ENCODE data around the gene SHLD1. TPM values are rescaled to one million over a fixed set of nuclear protein-coding genes. Genes with fewer than 3 reads are reported as not detected.
"Not testable (repeated sequence)": the region's sequence is repeated elsewhere in the genome, so short reads cannot be mapped to it uniquely, and the experiment has no call there.

SHLD1 gene
- total RNA-seq, 4 donors from 2014 or later: 1.7 to 4.2 (median 3.4) TPM

DNA sequence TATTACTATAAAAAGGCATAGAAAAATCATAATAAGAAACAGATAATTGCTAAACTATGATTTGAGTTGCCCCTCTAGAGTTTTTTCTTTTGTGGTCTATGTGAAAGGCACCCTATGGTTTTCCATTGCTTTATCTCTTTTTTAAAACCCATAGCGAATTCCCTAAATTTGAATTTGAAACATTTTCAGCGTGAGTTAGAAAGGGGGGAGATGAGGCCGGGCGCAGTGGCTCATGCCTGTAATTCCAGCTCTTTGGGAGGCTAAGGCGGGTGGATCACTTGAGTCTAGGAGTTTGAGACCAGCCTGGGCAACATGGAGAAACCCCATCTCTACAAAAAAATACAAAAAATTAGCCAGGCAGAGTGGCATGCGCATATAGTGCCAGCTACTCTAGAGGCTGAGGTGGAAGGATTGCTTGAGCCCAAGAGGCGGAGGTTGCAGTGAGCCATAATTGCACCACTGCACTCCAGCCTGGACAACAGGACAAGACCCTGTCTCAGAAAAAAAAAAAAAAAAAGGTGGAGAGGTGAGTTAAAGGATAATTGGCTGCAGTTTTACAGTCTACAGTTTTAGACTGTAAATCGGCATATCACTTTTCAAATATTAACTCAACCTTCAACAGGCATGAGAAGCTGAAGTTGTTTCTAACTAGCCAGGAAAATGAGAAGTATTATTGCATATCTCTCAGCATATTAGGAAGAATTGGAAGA lies 46.3 kb downstream of the SHLD1 start:
- 92 to 94% methylated on average over 8 of the region's 8 CpGs for WGBS, 2 donors
- no peak for TF ChIP-seq POLR2A (IDR thresholded peaks at IDR 0.05)
- TF ChIP-seq, protein P1, sequence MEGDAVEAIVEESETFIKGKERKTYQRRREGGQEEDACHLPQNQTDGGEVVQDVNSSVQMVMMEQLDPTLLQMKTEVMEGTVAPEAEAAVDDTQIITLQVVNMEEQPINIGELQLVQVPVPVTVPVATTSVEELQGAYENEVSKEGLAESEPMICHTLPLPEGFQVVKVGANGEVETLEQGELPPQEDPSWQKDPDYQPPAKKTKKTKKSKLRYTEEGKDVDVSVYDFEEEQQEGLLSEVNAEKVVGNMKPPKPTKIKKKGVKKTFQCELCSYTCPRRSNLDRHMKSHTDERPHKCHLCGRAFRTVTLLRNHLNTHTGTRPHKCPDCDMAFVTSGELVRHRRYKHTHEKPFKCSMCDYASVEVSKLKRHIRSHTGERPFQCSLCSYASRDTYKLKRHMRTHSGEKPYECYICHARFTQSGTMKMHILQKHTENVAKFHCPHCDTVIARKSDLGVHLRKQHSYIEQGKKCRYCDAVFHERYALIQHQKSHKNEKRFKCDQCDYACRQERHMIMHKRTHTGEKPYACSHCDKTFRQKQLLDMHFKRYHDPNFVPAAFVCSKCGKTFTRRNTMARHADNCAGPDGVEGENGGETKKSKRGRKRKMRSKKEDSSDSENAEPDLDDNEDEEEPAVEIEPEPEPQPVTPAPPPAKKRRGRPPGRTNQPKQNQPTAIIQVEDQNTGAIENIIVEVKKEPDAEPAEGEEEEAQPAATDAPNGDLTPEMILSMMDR (IDR thresholded peaks at IDR 0.05): no peak

DNA sequence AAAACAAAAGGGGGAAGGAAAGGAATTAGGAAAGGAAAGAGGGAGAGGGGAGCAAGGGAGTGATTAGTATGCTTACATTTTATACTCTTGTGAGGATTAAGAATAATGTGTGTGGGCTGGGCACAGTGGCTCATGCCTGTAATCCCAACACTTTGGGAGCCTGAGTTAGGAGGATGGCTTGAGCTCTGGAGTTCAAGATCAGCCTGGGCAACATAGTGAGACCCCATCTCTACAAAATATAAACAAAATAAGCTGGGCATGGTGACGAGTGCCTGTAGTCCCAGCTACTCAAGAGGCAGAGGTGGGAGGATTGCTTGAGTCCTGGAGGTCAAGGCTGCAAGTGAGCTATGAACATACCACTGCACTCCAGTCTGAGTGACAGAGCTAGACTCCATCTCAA lies 47.0 kb downstream of the SHLD1 start:
- no peak overlapping the region for H3K4me3 ChIP-seq (ENCODE audit: low read depth, poor library complexity, severe bottlenecking)
- WGBS, 2 donors: 87 to 88% methylated on average over 1 of the region's 1 CpG
- intact Hi-C loops (cut with DNase I; ENCODE audit: low total_unique reads): no loop called here
- TF ChIP-seq, protein P1 (IDR thresholded peaks at IDR 0.05): no peak
- TF ChIP-seq POLR2A (IDR thresholded peaks at IDR 0.05): no peak
- peak in 1 of 2 donors; percentile 40 for DNase-seq (ENCODE audit: low spot score in 2 of 2)

More for the DNA sequence above, 46.3 kb downstream of the SHLD1 start:
- no peak overlapping the region for H3K4me3 ChIP-seq (ENCODE audit: low read depth, poor library complexity, severe bottlenecking)
- intact Hi-C loops (cut with DNase I; ENCODE audit: low total_unique reads): no loop called here
- peak in 1 of 2 donors; percentile 71 for DNase-seq (ENCODE audit: low spot score in 2 of 2)

DNA sequence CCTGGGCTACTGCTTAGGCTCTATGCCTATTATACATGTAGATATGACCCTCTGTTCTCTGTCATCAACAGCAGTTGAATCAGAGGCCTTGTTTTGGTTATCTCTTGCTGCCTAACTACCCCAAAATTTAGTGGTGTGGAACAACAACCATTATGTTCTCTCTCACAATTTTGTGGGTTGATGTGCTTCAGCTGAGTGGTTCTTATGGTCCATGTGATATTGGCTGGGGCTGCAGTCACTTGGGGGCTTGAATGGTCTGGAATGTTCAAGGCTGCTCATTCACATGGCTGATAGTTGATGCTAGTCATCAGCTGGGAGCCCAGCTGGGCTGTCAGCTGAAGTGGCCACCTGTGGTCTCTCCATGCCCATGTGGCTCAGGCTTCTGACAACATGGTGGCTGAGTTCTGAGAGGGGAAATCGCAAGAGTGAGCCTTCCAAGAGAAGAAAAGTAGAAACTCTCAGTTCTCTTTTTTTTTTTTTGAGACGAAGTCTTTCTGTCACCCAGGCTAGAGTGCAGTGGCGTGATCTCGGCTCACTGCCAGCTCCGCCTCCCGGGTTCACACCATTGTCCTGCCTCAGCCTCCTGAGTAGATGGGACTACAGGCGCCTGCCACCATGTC lies 47.8 kb downstream of the SHLD1 start:
- intact Hi-C loops (cut with DNase I; ENCODE audit: low total_unique reads): no loop called here
- TF ChIP-seq, protein P1 (IDR thresholded peaks at IDR 0.05): no peak
- TF ChIP-seq POLR2A (IDR thresholded peaks at IDR 0.05): no peak
- no peak overlapping the region for H3K4me3 ChIP-seq (ENCODE audit: low read depth, poor library complexity, severe bottlenecking)
- peak in 1 of 2 donors; percentile 63 for DNase-seq (ENCODE audit: low spot score in 2 of 2)
- WGBS, 2 donors: 71 to 74% methylated on average over 7 of the region's 7 CpGs

DNA sequence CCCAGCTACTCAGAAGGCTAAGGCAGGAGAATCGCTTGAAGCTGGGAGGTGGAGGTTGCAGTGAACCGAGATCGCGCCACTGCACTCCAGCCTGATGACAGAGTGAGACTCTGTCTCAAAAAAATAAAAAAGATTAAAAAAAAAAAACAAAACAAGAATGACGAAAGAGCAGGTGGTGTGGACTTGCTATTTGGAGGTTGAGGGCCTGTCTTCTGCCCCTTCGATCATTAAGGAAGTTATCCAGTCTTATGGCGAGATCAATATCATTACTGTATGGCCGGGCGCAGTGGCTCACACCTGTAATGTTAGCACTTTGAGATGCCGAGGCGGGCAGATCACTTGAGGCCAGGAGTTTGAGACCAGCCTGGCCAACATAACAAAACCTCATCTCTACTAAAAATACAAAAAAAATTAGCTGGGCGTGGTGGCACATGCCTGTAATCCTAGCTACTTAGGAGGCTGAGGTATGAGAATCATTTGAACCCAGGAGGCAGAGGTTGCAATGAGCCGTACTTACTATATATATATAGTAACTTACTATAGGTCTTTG lies 53.6 kb downstream of the SHLD1 start:
- H3K4me3 ChIP-seq (ENCODE audit: low read depth, poor library complexity, severe bottlenecking); intact Hi-C loops (cut with DNase I; ENCODE audit: low total_unique reads): not testable (repeated sequence)
- WGBS, 2 donors: 94 to 97% methylated on average over 13 of the region's 13 CpGs
- peak in 1 of 2 donors; percentile 36 for DNase-seq (ENCODE audit: low spot score in 2 of 2)

DNA sequence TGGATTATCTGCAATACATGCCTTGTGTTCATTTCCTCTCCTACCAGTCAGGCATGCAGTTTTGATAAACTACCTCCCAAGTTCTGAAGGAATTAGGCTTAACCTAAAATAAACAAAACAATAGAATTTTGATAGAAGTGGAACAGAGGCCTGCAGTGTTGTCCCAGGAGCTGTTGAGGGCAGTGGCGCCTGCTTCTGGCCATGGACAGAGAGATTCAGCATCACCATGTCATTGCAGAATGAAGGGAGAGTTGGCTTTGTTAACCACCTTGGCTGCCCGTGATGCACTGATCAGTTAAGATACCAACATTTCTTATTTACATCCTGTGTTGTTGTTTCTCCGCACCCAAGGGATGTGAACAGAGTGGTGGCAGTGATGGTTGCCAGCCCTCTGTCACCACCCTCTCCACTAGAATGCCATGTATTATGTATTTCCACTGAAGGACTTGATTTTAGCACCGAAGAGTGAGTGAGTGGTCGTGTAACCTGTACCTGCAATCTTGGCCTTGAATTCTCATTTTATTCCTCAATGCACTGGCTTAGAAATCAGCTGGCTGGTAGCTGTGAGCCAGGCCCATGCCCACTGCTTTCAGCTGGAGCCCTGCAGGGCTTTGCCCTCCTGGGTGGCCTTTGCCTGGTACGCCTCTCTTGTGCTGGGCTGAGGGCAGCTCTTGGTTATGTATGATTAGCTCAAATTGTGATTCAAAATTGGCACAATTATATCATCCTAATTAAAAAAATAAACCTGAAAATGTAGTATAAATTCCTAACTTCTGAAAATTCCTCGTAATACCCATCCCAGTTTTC lies 56.5 kb downstream of the SHLD1 start:
- no peak for TF ChIP-seq POLR2A (IDR thresholded peaks at IDR 0.05)
- TF ChIP-seq, protein P1 (IDR thresholded peaks at IDR 0.05): no peak
- intact Hi-C loops (cut with DNase I; ENCODE audit: low total_unique reads): no loop called here
- DNase-seq (ENCODE audit: low spot score in 2 of 2): peak in 1 of 2 donors; percentile 53
- no peak overlapping the region for H3K4me3 ChIP-seq (ENCODE audit: low read depth, poor library complexity, severe bottlenecking)
- WGBS, 2 donors: 87 to 89% methylated on average over 7 of the region's 7 CpGs

DNA sequence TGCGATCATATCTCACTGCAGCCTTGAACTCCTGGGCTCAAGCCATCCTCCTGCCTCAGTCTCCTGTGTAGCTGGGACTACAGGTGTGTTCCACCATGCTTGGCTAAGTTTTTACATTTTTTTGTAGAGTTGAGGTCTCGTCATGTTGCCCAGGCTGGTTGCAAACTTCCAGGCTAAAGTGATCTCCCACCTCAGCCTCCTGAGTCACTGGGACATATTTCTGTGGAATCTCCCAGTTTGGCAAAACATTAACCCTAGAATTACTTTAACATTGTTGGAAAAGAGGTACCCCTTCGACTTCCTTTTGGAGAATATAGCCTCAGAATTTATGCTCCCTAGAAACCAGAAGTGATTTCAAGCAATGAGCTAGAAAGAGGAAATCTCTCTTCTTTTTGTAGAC lies 57.2 kb downstream of the SHLD1 start:
- TF ChIP-seq, protein P1 (IDR thresholded peaks at IDR 0.05): no peak
- TF ChIP-seq POLR2A (IDR thresholded peaks at IDR 0.05): no peak
- H3K4me3 ChIP-seq (ENCODE audit: low read depth, poor library complexity, severe bottlenecking): no peak overlapping the region
- intact Hi-C loops (cut with DNase I; ENCODE audit: low total_unique reads): no loop called here
- no peak for DNase-seq (ENCODE audit: low spot score in 2 of 2)
- 93 to 96% methylated on average over 3 of the region's 3 CpGs for WGBS, 2 donors

Measured in lower leg skin (tissue), 4 donors.